SK-N-SH (cell line): Measurements from ENCODE around the gene PTEN. TPM values are rescaled to one million over a fixed set of nuclear protein-coding genes. Genes with fewer than 3 reads are reported as not detected.

Experiments
- CTCF ChIA-PET: fragments of 300-600, 350-600 bp; formaldehyde crosslinking; extraction: SDS; loops from one replicate; lab custom pipeline; 2021; lab: Yijun Ruan, JAX
- POLR2A ChIA-PET: fragments of 350-600 bp; sonication (Branson Sonifier 250); formaldehyde crosslinking; extraction: SDS; loops from one replicate; lab custom pipeline; 2020; ENCODE audit warnings: antibody characterized with exemption, inconsistent platforms; lab: Yijun Ruan, JAX
- DNase-seq: peaks from one replicate; pipeline ENCODE4 v3.0.0; 2012
- H2AFZ ChIP-seq: fragments of 200-600 bp; sonication (generic); 2 replicates; pipeline ENCODE4 v1.8.1; 2016; ENCODE audit warnings: antibody characterized with exemption, mild to moderate bottlenecking, low read depth
- H3F3A ChIP-seq: fragments of 200-600 bp; sonication (generic); replicated peaks from 2 replicates; pipeline ENCODE3; 2016; ENCODE audit warnings: antibody characterized with exemption, mild to moderate bottlenecking; ENCODE audit not compliant: insufficient read depth
- H3K27ac ChIP-seq, 2 experiments: fragments of 200-500 bp in 1 of 2; fragments of 200-600 bp in 1 of 2; sonication (Bioruptor generic) in 1 of 2; sonication (generic), shearing (Covaris generic) in 1 of 2; 2 replicates each; pipeline versions ENCODE4 v1.5.1 to v1.6.1; 2014 to 2016; ENCODE audit warnings: low read depth in 2 of 2, inconsistent platforms in 1 of 2, low read length in 1 of 2, mild to moderate bottlenecking in 1 of 2, mixed read lengths in 1 of 2
- H3K27me3 ChIP-seq: fragments of 200-600 bp; sonication (generic), shearing (Covaris generic); 2 replicates; pipeline ENCODE4 v1.6.1; 2016; ENCODE audit warnings: mixed run types; ENCODE audit not compliant: insufficient read depth
- H3K36me3 ChIP-seq, 2 experiments: fragments of 200-500 bp in 1 of 2; fragments of 200-600 bp in 1 of 2; sonication (Bioruptor generic) in 1 of 2; sonication (generic) in 1 of 2; replicated peaks in 1 of 2; 2 replicates each; pipeline versions ENCODE3 to v1.5.1; 2014 to 2016; ENCODE audit warnings: low read length in 1 of 2, mild to moderate bottlenecking in 1 of 2; ENCODE audit not compliant: insufficient read depth in 2 of 2, control insufficient read depth in 1 of 2
- H3K4me1 ChIP-seq, 2 experiments: fragments of 200-500 bp in 1 of 2; fragments of 200-600 bp in 1 of 2; sonication (Bioruptor generic) in 1 of 2; sonication (generic), shearing (Covaris generic) in 1 of 2; 2 replicates each; pipeline versions ENCODE4 v1.5.1 to v1.6.1; 2014 to 2016; ENCODE audit warnings: low read depth in 1 of 2, low read length in 1 of 2, mixed run types in 1 of 2; ENCODE audit not compliant: insufficient read depth in 2 of 2, control insufficient read depth in 1 of 2
- H3K4me2 ChIP-seq: fragments of 200-600 bp; sonication (generic), shearing (Covaris generic); 2 replicates; pipeline ENCODE4 v1.6.1; 2017; ENCODE audit warnings: mixed run types
- H3K4me3 ChIP-seq, 2 experiments: fragments of 200-500 bp in 1 of 2; fragments of 200-600 bp in 1 of 2; sonication (Bioruptor generic) in 1 of 2; sonication (generic), shearing (Covaris generic) in 1 of 2; 2 replicates each; pipeline versions ENCODE4 v1.5.1 to v1.8.1; 2014 to 2016; ENCODE audit warnings: low read depth in 2 of 2, inconsistent platforms in 1 of 2, low read length in 1 of 2, mild to moderate bottlenecking in 1 of 2, mixed read lengths in 1 of 2, moderate library complexity in 1 of 2
- H3K79me2 ChIP-seq: fragments of 200-600 bp; sonication (generic); 2 replicates; pipeline ENCODE4 v1.8.1; 2017; ENCODE audit warnings: mild to moderate bottlenecking; ENCODE audit not compliant: insufficient read depth
- H3K9ac ChIP-seq: fragments of 200-600 bp; sonication (generic); 2 replicates; pipeline ENCODE4 v1.6.1; 2017; ENCODE audit warnings: mixed run types
- H3K9me2 ChIP-seq: fragments of 200-600 bp; sonication (generic); 2 replicates; pipeline ENCODE4 v1.6.1; 2017; ENCODE audit warnings: mixed run types
- H3K9me3 ChIP-seq: fragments of 200-600 bp; sonication (generic); 2 replicates; pipeline ENCODE4 v1.6.1; 2017; ENCODE audit warnings: mixed run types, mild to moderate bottlenecking, moderate library complexity
- H4K20me1 ChIP-seq: fragments of 200-600 bp; sonication (generic); 2 replicates; pipeline ENCODE4 v1.6.1; 2017; ENCODE audit warnings: mild to moderate bottlenecking, mixed run types; ENCODE audit not compliant: insufficient read depth
- CHD2 ChIP-seq: fragments of 150-350 bp; IDR thresholded peaks from 2 replicates; pipeline ENCODE4 v1.6.1; 2018; ENCODE audit warnings: low read length; ENCODE audit not compliant: partially characterized antibody
- EP300 ChIP-seq, 2 experiments: IDR thresholded peaks; 2 replicates each; pipeline versions ENCODE4 v1.4.0 to v1.6.1; 2012; ENCODE audit warnings: borderline replicate concordance in 1 of 2, low read depth in 1 of 2, low read length in 1 of 2
- FOXJ3 ChIP-seq: sonication (generic); formaldehyde crosslinking; IDR thresholded peaks from 2 replicates; pipeline ENCODE4 v1.5.1; 2020; ENCODE audit warnings: mild to moderate bottlenecking, missing genetic modification reagents
- FOXM1 ChIP-seq: IDR thresholded peaks from 2 replicates; pipeline ENCODE4 v1.4.0; 2012; ENCODE audit warnings: low read depth, mild to moderate bottlenecking
- GATA2 ChIP-seq: sonication (generic); formaldehyde crosslinking; IDR thresholded peaks from 2 replicates; pipeline ENCODE4 v1.5.0; 2020; ENCODE audit warnings: mild to moderate bottlenecking, missing genetic modification reagents
- MEF2A ChIP-seq: IDR thresholded peaks from 2 replicates; pipeline ENCODE4 v1.4.0; 2012; ENCODE audit warnings: low read depth, borderline replicate concordance
- NRF1 ChIP-seq: IDR thresholded peaks from 2 replicates; pipeline ENCODE4 v1.6.1; 2012; ENCODE audit warnings: low read depth, mild to moderate bottlenecking, low read length
- RAD21 ChIP-seq: IDR thresholded peaks from 2 replicates; pipeline ENCODE4 v1.6.1; 2012; ENCODE audit warnings: mild to moderate bottlenecking, low read length
- RFX5 ChIP-seq: IDR thresholded peaks from 2 replicates; pipeline ENCODE4 v1.6.1; 2012; ENCODE audit warnings: mild to moderate bottlenecking, improper control_type of control experiment, low read length
- RXRA ChIP-seq: IDR thresholded peaks from 2 replicates; pipeline ENCODE4 v1.4.0; 2012; ENCODE audit warnings: low read depth, mild to moderate bottlenecking, borderline replicate concordance
- SIN3A ChIP-seq: IDR thresholded peaks from 2 replicates; pipeline ENCODE4 v1.6.1; 2012; ENCODE audit warnings: low read depth, mild to moderate bottlenecking, low read length, moderate library complexity, borderline replicate concordance
- TEAD4 ChIP-seq: IDR thresholded peaks from 2 replicates; pipeline ENCODE4 v1.4.0; 2012; ENCODE audit warnings: mild to moderate bottlenecking, borderline replicate concordance; ENCODE audit not compliant: insufficient read depth
- WGBS: methylation state at CpG from one replicate; pipeline ENCODE4 v1.1.6; 2017; ENCODE audit warnings: low lambda C conversion rate; 5-methylcytosine and 5-hydroxymethylcytosine counted together
- polyA plus RNA-seq, 3 experiments: library from polyadenylated mRNA; depleted of rRNA; stranded (reverse); fragments of >200 nt; gene quantifications; 2 replicates each; pipeline ENCODE4 v1.2.3, GENCODE V29; 2012
- TF ChIP-seq, protein P1 (sequence below): IDR thresholded peaks from 2 replicates; pipeline ENCODE4 v1.6.1; 2012; ENCODE audit warnings: mild to moderate bottlenecking, low read depth, low read length, moderate library complexity

PTEN gene
- polyA plus RNA-seq, 1 of the 3 experiments (the other 2 are of a cell fraction): 12.8 TPM

DNA sequence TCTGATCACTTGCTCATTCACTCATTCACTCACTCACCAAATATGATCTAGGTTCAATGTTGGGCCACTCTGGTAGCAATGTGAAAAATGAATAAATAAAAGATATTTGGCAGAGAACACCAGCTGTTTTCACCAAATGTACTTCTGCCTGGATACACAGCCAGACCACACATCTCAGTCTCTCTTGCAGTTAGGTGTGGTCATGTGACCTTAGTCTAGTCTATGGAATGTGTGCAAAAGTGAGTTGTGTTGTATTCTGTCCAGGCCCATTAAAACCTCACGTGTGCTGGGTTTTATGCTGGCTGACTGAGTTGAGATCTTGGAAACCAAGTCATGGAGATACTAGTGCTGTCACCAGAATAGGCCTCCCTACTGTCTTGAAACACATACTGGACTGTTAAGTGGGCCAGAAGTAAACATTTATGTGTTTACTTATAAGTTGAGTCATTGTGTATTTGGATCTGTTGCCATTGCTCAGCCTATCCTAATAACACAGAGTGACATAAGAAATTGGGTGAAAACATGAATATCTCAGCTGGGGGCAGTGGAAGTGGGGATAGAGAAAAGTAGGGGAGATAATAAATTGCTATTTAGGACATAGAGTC lies 145.5 kb downstream of the PTEN start:
- Histone ChIP-seq H3K27ac (no peak overlapping the region), H3K9me3 (no peaks in the 10 kb centered on the region), H3K4me2 (no peak overlapping the region), H3F3A (no peaks in the 10 kb centered on the region), H3K79me2 (no peaks in the 10 kb centered on the region), H3K4me1 (no peaks in the 10 kb centered on the region), H3K36me3 (no peaks in the 10 kb centered on the region), H4K20me1 (no peaks in the 10 kb centered on the region)
- DNase-seq: no peak
- TF ChIP-seq NRF1 (no peak), RAD21 (no peak), CHD2 (no peak), FOXJ3 (CRISPR knock-in tag) (no peak), GATA2 (CRISPR knock-in tag) (no peak)
- TF ChIP-seq, protein P1, sequence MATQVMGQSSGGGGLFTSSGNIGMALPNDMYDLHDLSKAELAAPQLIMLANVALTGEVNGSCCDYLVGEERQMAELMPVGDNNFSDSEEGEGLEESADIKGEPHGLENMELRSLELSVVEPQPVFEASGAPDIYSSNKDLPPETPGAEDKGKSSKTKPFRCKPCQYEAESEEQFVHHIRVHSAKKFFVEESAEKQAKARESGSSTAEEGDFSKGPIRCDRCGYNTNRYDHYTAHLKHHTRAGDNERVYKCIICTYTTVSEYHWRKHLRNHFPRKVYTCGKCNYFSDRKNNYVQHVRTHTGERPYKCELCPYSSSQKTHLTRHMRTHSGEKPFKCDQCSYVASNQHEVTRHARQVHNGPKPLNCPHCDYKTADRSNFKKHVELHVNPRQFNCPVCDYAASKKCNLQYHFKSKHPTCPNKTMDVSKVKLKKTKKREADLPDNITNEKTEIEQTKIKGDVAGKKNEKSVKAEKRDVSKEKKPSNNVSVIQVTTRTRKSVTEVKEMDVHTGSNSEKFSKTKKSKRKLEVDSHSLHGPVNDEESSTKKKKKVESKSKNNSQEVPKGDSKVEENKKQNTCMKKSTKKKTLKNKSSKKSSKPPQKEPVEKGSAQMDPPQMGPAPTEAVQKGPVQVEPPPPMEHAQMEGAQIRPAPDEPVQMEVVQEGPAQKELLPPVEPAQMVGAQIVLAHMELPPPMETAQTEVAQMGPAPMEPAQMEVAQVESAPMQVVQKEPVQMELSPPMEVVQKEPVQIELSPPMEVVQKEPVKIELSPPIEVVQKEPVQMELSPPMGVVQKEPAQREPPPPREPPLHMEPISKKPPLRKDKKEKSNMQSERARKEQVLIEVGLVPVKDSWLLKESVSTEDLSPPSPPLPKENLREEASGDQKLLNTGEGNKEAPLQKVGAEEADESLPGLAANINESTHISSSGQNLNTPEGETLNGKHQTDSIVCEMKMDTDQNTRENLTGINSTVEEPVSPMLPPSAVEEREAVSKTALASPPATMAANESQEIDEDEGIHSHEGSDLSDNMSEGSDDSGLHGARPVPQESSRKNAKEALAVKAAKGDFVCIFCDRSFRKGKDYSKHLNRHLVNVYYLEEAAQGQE: no peak
- TF ChIP-seq, all 33 proteins: peak for 0
- Histone ChIP-seq H3K27me3 (no peaks in the 10 kb centered on the region), H3K9me2 (no peaks in the 10 kb centered on the region), H3K4me3 (no peak overlapping the region), H2AFZ (no peak overlapping the region), H3K9ac (no peak overlapping the region)
- 64% methylated on average over 1 of the region's 1 CpG for WGBS
- ChIA-PET CTCF (interaction anchor here (0.7 to 1.7 kb wide), 2 partner anchors 11 to 14 kb away, joined by 3 to 5 read pairs; no protein-coding TSS in a partner anchor), POLR2A (no interaction called here)

DNA sequence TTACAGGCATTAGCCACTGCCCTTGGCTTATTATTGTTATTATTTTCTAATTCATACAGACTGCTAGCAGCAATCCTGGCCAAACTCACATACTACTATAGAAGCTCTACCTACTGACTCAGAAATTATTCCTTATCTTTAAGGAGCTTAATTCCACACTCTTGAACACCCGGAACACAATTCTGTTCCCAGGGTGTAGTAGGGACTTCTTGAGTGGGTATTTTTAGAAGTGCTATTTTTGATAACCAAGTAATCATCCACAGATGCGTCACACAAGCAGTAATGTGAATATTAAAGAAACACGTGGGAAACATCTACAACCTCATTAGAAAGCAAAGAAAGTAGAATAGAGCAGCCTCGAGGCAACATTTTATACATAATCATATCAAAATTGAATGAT lies 149.2 kb downstream of the PTEN start:
- no peaks in the 10 kb centered on the region for H3K27me3 ChIP-seq
- POLR2A ChIA-PET: no interaction called here
- H3K36me3 ChIP-seq: no peaks in the 10 kb centered on the region
- CTCF ChIA-PET: no interaction called here
- no peak for DNase-seq
- H3K9me2 ChIP-seq: no peaks in the 10 kb centered on the region
- H3K4me1 ChIP-seq: no peaks in the 10 kb centered on the region
- no peaks in the 10 kb centered on the region for H3K9me3 ChIP-seq
- H3K27ac ChIP-seq: no peak overlapping the region
- H2AFZ ChIP-seq: no peak overlapping the region
- no peaks in the 10 kb centered on the region for H3F3A ChIP-seq
- no peaks in the 10 kb centered on the region for H4K20me1 ChIP-seq
- no peak overlapping the region for H3K4me2 ChIP-seq
- H3K4me3 ChIP-seq: no peak overlapping the region
- WGBS: 63% methylated on average over 4 of the region's 4 CpGs
- no peak overlapping the region for H3K9ac ChIP-seq
- no peaks in the 10 kb centered on the region for H3K79me2 ChIP-seq
- TF ChIP-seq FOXM1: no peak
- TF ChIP-seq SIN3A: no peak
- TF ChIP-seq RXRA: no peak
- TF ChIP-seq GATA2 (CRISPR knock-in tag): no peak
- TF ChIP-seq RFX5: no peak
- TF ChIP-seq TEAD4: no peak
- TF ChIP-seq RAD21: no peak
- TF ChIP-seq MEF2A: no peak
- no peak for TF ChIP-seq EP300 (IDR thresholded peaks at IDR 0.05; ENCODE audit: borderline replicate concordance in 1 of 2, low read depth in 1 of 2, low read length in 1 of 2)
- TF ChIP-seq, all 33 proteins: peak for 0
